ENCODE results near the gene CLHC1.

CLHC1 gene

GRCh38 chr2:55168221-55169154, 63.6 kb downstream of the CLHC1 start:
- Histone ChIP-seq H4K12ac (ENCODE audit: low read depth, low read length) (no peak overlapping the region), H4K91ac (ENCODE audit: low read depth, low read length) (no peak overlapping the region), H2AK5ac (ENCODE audit: low read length) (no peak overlapping the region), H3K79me1 (ENCODE audit: low read length) (no peaks in the 10 kb centered on the region), H2BK12ac (ENCODE audit: low read length) (no peak overlapping the region), H3K9me3 (ENCODE audit: insufficient read depth, low read depth, low read length) (no peaks in the 10 kb centered on the region), H3K4me3 (ENCODE audit: low read depth, low read length) (no peak overlapping the region), H2BK120ac (ENCODE audit: insufficient read depth, low read length, poor library complexity) (no peak overlapping the region), H3K4me1 (ENCODE audit: control insufficient read depth in 1 of 2, insufficient read depth in 2 of 2, low read length in 2 of 2) (no peaks in the 10 kb centered on the region), H3K79me2 (ENCODE audit: control insufficient read depth, insufficient read depth, low read length, poor library complexity) (no peaks in the 10 kb centered on the region), H3K27ac (ENCODE audit: low read depth, low read length) (no peak overlapping the region), H3K27me3 (ENCODE audit: insufficient read depth, low read length) (no peaks in the 10 kb centered on the region), H4K8ac (ENCODE audit: low read depth, low read length) (peak overlapping the region; percentile 4), H3K4ac (ENCODE audit: low read depth, low read length) (no peak overlapping the region), H2BK5ac (ENCODE audit: low read depth, low read length, poor library complexity) (no peak overlapping the region), H3K4me2 (ENCODE audit: low read length) (no peak overlapping the region), H3K36me3 (ENCODE audit: control insufficient read depth in 1 of 2, insufficient read depth in 2 of 2, low read length in 2 of 2) (no peaks in the 10 kb centered on the region), H2AFZ (ENCODE audit: insufficient read depth, low read length, poor library complexity) (no peak overlapping the region), H3K18ac (ENCODE audit: low read length) (no peak overlapping the region), H3K9ac (ENCODE audit: low read length) (no peak overlapping the region), H3K14ac (ENCODE audit: low read length) (no peak overlapping the region), H3K23ac (ENCODE audit: low read length) (no peak overlapping the region)
- no CpG with 5 or more reads among the region's 6 CpGs for WGBS (ENCODE audit: extremely low coverage, insufficient coverage, insufficient read length)
- DNase-seq, result peak; percentile 50 to 75

GRCh38 chr2:55165626-55166025, 66.5 kb downstream of the CLHC1 start:
- no peak overlapping the region for H2BK12ac ChIP-seq (ENCODE audit: low read length)
- H3K4me2 ChIP-seq (ENCODE audit: low read length), result no peak overlapping the region
- no peak overlapping the region for H4K12ac ChIP-seq (ENCODE audit: low read depth, low read length)
- H4K8ac ChIP-seq (ENCODE audit: low read depth, low read length), result no peak overlapping the region
- H2AFZ ChIP-seq (ENCODE audit: insufficient read depth, low read length, poor library complexity), result no peak overlapping the region
- H2BK5ac ChIP-seq (ENCODE audit: low read depth, low read length, poor library complexity), result no peak overlapping the region
- no peak overlapping the region for H2AK5ac ChIP-seq (ENCODE audit: low read length)
- H3K79me2 ChIP-seq (ENCODE audit: control insufficient read depth, insufficient read depth, low read length, poor library complexity), result no peaks in the 10 kb centered on the region
- H2BK120ac ChIP-seq (ENCODE audit: insufficient read depth, low read length, poor library complexity), result no peak overlapping the region
- H3K27me3 ChIP-seq (ENCODE audit: insufficient read depth, low read length), result no peaks in the 10 kb centered on the region
- H3K14ac ChIP-seq (ENCODE audit: low read length), result no peak overlapping the region
- H3K4ac ChIP-seq (ENCODE audit: low read depth, low read length), result no peak overlapping the region
- WGBS (ENCODE audit: extremely low coverage, insufficient coverage, insufficient read length), result no CpG with 5 or more reads among the region's 1 CpG
- no peak overlapping the region for H3K23ac ChIP-seq (ENCODE audit: low read length)
- no peak overlapping the region for H3K27ac ChIP-seq (ENCODE audit: low read depth, low read length)
- H3K4me1 ChIP-seq (ENCODE audit: control insufficient read depth in 1 of 2, insufficient read depth in 2 of 2, low read length in 2 of 2), result no peaks in the 10 kb centered on the region
- H4K91ac ChIP-seq (ENCODE audit: low read depth, low read length), result peak overlapping the region; percentile 0
- H3K9ac ChIP-seq (ENCODE audit: low read length), result no peak overlapping the region
- H3K79me1 ChIP-seq (ENCODE audit: low read length), result no peaks in the 10 kb centered on the region
- H3K4me3 ChIP-seq (ENCODE audit: low read depth, low read length), result no peak overlapping the region
- DNase-seq, result peak; percentile 41 to 53
- H3K18ac ChIP-seq (ENCODE audit: low read length), result no peak overlapping the region
- no peaks in the 10 kb centered on the region for H3K36me3 ChIP-seq (ENCODE audit: control insufficient read depth in 1 of 2, insufficient read depth in 2 of 2, low read length in 2 of 2)
- no peaks in the 10 kb centered on the region for H3K9me3 ChIP-seq (ENCODE audit: insufficient read depth, low read depth, low read length)

- H2BK12ac ChIP-seq (ENCODE audit: low read length), result no peak overlapping the region
- no peak overlapping the region for H2AFZ ChIP-seq (ENCODE audit: insufficient read depth, low read length, poor library complexity)
- no peak overlapping the region for H2BK5ac ChIP-seq (ENCODE audit: low read depth, low read length, poor library complexity)
- no peak overlapping the region for H3K9ac ChIP-seq (ENCODE audit: low read length)
- H2AK5ac ChIP-seq (ENCODE audit: low read length), result no peak overlapping the region
- H3K27ac ChIP-seq (ENCODE audit: low read depth, low read length), result no peak overlapping the region
- no peak overlapping the region for H3K23ac ChIP-seq (ENCODE audit: low read length)
- H4K91ac ChIP-seq (ENCODE audit: low read depth, low read length), result no peak overlapping the region
- peak in 1 of 2 donors; percentile 10 for DNase-seq
- no peaks in the 10 kb centered on the region for H3K4me1 ChIP-seq (ENCODE audit: control insufficient read depth in 1 of 2, insufficient read depth in 2 of 2, low read length in 2 of 2)
- no peak overlapping the region for H3K18ac ChIP-seq (ENCODE audit: low read length)
- H3K79me2 ChIP-seq (ENCODE audit: control insufficient read depth, insufficient read depth, low read length, poor library complexity), result no peaks in the 10 kb centered on the region
- no peak overlapping the region for H3K4ac ChIP-seq (ENCODE audit: low read depth, low read length)
- no peak overlapping the region for H3K4me2 ChIP-seq (ENCODE audit: low read length)
- H3K14ac ChIP-seq (ENCODE audit: low read length), result no peak overlapping the region
- no peak overlapping the region for H4K12ac ChIP-seq (ENCODE audit: low read depth, low read length)
- no peaks in the 10 kb centered on the region for H3K79me1 ChIP-seq (ENCODE audit: low read length)
- H4K8ac ChIP-seq (ENCODE audit: low read depth, low read length), result no peak overlapping the region
- no peaks in the 10 kb centered on the region for H3K36me3 ChIP-seq (ENCODE audit: control insufficient read depth in 1 of 2, insufficient read depth in 2 of 2, low read length in 2 of 2)
- H2BK120ac ChIP-seq (ENCODE audit: insufficient read depth, low read length, poor library complexity), result no peak overlapping the region
- no peak overlapping the region for H3K4me3 ChIP-seq (ENCODE audit: low read depth, low read length)
- H3K27me3 ChIP-seq (ENCODE audit: insufficient read depth, low read length), result no peaks in the 10 kb centered on the region
- H3K9me3 ChIP-seq (ENCODE audit: insufficient read depth, low read depth, low read length), result no peaks in the 10 kb centered on the region
- WGBS (ENCODE audit: extremely low coverage, insufficient coverage, insufficient read length), result no CpG with 5 or more reads among the region's 12 CpGs
Measured at GRCh38 chr2:55164534-55165480, 67.3 kb downstream of the CLHC1 start.

- Histone ChIP-seq H3K79me2 (ENCODE audit: control insufficient read depth, insufficient read depth, low read length, poor library complexity) (no peaks in the 10 kb centered on the region), H3K79me1 (ENCODE audit: low read length) (no peaks in the 10 kb centered on the region), H2BK5ac (ENCODE audit: low read depth, low read length, poor library complexity) (no peak overlapping the region), H3K23ac (ENCODE audit: low read length) (no peak overlapping the region), H3K27me3 (ENCODE audit: insufficient read depth, low read length) (no peaks in the 10 kb centered on the region), H3K4me3 (ENCODE audit: low read depth, low read length) (no peak overlapping the region), H3K18ac (ENCODE audit: low read length) (no peak overlapping the region), H2AK5ac (ENCODE audit: low read length) (no peak overlapping the region), H3K4ac (ENCODE audit: low read depth, low read length) (no peak overlapping the region), H2BK120ac (ENCODE audit: insufficient read depth, low read length, poor library complexity) (no peak overlapping the region), H3K9ac (ENCODE audit: low read length) (no peak overlapping the region), H3K14ac (ENCODE audit: low read length) (no peak overlapping the region), H3K4me2 (ENCODE audit: low read length) (no peak overlapping the region), H3K27ac (ENCODE audit: low read depth, low read length) (no peak overlapping the region), H4K12ac (ENCODE audit: low read depth, low read length) (no peak overlapping the region), H3K36me3 (ENCODE audit: control insufficient read depth in 1 of 2, insufficient read depth in 2 of 2, low read length in 2 of 2) (no peaks in the 10 kb centered on the region), H2AFZ (ENCODE audit: insufficient read depth, low read length, poor library complexity) (no peak overlapping the region), H2BK12ac (ENCODE audit: low read length) (no peak overlapping the region), H3K9me3 (ENCODE audit: insufficient read depth, low read depth, low read length) (no peaks in the 10 kb centered on the region), H4K8ac (ENCODE audit: low read depth, low read length) (no peak overlapping the region), H3K4me1 (ENCODE audit: control insufficient read depth in 1 of 2, insufficient read depth in 2 of 2, low read length in 2 of 2) (no peaks in the 10 kb centered on the region), H4K91ac (ENCODE audit: low read depth, low read length) (no peak overlapping the region)
- DNase-seq, result no peak
- WGBS (ENCODE audit: extremely low coverage, insufficient coverage, insufficient read length), result no CpG with 5 or more reads among the region's 7 CpGs
Measured at GRCh38 chr2:55163941-55164390, 68.1 kb downstream of the CLHC1 start.

All from trophoblast cell (in vitro differentiated cells and primary cell).